SW 1271 (cell line): ENCODE data around the gene TRIM22.
"Not testable (repeated sequence)": the region's sequence is repeated elsewhere in the genome, so short reads cannot be mapped to it uniquely, and the experiment has no call there.

Experiments used
- DNase-seq, 2 experiments: peaks; one replicate each; lab custom pipeline; 2025; lab: John Stamatoyannopoulos, UW

Gene TRIM22, protein sequence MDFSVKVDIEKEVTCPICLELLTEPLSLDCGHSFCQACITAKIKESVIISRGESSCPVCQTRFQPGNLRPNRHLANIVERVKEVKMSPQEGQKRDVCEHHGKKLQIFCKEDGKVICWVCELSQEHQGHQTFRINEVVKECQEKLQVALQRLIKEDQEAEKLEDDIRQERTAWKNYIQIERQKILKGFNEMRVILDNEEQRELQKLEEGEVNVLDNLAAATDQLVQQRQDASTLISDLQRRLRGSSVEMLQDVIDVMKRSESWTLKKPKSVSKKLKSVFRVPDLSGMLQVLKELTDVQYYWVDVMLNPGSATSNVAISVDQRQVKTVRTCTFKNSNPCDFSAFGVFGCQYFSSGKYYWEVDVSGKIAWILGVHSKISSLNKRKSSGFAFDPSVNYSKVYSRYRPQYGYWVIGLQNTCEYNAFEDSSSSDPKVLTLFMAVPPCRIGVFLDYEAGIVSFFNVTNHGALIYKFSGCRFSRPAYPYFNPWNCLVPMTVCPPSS

DNA sequence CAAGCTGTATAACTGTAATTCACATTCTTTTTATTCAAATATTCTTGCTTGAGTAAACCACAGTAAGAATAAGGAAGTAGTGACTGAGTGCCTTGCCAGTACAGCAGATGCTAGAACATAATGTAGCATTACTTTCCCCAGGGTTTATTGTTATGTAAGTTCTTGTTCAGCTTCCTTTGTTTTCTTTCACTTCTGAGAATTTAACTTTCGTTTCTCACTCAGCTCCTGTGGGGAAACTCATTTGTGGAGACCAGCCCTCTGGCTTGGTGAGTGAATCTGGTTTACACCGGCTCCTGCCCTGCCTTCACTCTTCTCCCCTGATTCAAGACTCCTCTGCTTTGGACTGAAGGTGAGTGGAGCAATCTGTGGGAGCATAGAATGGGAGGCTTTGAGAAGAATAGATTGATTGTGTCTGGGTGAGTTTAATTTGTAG is at the start of gene TRIM22:
Gene TRIM22 (plus strand): TSS at position 240 of the 433 bp plus-strand sequence. CDS start 6,443 bp downstream, outside the sequence.
- no peak for DNase-seq

DNA sequence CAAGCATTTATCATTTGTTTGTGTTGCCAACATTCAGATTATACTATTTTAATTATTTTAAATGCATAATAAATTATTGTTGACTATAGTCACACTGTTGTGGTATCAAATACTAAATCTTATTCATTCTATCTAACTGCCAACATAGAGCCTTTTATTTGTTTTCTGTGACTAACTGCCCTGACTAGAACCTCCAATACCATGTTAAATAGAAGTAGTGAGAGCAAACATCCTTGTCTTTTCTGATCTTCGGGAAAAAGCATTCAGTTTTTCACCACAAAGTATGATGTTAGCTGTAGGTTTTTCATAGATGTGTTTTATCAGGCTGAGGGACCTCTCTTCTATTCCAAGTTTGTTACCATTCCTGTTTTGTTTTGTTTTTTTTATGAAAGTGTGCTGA is 49.6 kb upstream of the TRIM22 start:
- DNase-seq: no peak

GRCh38 chr11:5643585-5643984 is 46.0 kb upstream of the TRIM22 start:
- DNase-seq: no peak

- no peak for DNase-seq
These were observed 43.5 kb upstream of the TRIM22 start for GRCh38 chr11:5646139-5646538.

DNA sequence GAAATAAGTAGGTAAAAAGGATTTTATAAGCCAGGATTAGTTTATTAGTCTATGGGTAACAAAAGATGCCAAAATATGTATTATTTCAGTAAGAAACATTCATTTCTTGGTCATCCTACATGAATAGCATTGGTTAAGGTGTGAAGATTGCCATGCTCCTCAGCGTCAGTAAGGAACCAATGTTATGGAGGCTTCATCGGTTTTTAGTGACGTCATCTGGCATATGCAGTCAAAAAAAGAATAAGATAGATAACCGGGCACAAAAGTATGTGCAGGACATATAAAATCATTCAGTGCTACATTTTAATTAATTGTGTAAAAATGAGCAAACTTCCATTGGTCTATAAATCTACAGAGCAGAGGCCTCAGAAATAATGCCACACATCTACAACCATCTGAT is 34.1 kb upstream of the TRIM22 start:
- no peak for DNase-seq

GRCh38 chr11:5656956-5657355 is 32.6 kb upstream of the TRIM22 start:
- not testable (repeated sequence) for DNase-seq

- DNase-seq: no peak
These were observed 31.3 kb upstream of the TRIM22 start for GRCh38 chr11:5658318-5658717.

- no peak for DNase-seq
These were observed 26.1 kb upstream of the TRIM22 start for GRCh38 chr11:5663511-5663910.

- DNase-seq: no peak
These were observed 24.5 kb upstream of the TRIM22 start for GRCh38 chr11:5665051-5665570.

DNA sequence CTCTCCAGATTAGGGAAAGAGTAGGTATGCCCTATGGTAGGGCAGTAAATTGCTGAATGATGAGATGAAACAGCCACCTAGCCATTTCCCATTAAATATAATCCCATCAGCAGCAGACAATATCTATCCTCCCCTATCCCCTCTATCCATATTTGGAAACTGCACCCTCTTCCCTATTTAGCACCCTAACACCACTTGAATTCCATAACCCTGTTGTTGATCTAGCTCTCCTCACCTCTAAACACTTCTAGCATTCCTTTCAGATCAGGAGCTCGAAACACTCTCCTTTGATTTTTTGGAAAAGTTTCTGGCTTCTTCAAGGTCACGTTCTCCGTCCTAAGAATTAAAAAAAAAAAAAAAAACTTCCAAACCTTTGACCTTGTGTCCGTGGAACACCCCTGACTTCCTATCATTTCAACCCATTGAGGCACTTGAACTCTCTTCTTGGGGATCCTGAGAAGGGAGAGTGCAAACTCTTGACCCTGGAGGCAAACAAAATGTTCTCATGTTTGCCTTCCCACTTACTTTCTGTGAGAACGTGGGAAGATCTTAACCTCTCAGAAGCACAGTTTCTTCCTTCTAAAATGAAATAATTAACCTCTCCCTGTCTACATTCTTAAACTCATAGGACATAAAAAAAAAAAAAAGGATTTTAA is 23.7 kb upstream of the TRIM22 start:
- DNase-seq: no peak

- no peak for DNase-seq
These were observed 23.2 kb upstream of the TRIM22 start for GRCh38 chr11:5666402-5666793.

- no peak for DNase-seq
These were observed 17.8 kb upstream of the TRIM22 start for GRCh38 chr11:5671831-5672230.

GRCh38 chr11:5674391-5674790 is 15.2 kb upstream of the TRIM22 start:
- DNase-seq: no peak

- DNase-seq: no peak
These were observed 9.8 kb upstream of the TRIM22 start for GRCh38 chr11:5679811-5680210.

GRCh38 chr11:5682890-5683441 is 6.6 kb upstream of the TRIM22 start:
- not testable (repeated sequence) for DNase-seq

DNA sequence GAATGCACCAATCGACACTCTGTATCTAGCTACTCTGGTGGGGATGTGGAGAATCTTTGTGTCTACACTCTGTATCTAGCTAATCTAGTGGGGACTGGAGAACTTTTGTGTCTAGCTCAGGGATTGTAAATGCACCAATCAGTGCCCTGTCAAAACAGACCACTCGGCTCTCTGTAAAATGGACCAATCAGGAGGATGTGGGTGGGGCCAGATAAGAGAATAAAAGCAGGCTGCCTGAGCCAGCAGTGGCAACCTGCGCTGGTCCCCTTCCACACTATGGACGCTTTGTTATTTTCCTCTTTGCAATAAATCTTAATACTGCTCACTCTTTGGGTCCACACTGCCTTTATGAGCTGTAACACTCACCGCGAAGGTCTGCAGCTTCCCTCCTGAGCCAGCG is 6.0 kb upstream of the TRIM22 start:
- not testable (repeated sequence) for DNase-seq

- no peak for DNase-seq
These were observed 5.4 kb upstream of the TRIM22 start for GRCh38 chr11:5684036-5684645.

DNA sequence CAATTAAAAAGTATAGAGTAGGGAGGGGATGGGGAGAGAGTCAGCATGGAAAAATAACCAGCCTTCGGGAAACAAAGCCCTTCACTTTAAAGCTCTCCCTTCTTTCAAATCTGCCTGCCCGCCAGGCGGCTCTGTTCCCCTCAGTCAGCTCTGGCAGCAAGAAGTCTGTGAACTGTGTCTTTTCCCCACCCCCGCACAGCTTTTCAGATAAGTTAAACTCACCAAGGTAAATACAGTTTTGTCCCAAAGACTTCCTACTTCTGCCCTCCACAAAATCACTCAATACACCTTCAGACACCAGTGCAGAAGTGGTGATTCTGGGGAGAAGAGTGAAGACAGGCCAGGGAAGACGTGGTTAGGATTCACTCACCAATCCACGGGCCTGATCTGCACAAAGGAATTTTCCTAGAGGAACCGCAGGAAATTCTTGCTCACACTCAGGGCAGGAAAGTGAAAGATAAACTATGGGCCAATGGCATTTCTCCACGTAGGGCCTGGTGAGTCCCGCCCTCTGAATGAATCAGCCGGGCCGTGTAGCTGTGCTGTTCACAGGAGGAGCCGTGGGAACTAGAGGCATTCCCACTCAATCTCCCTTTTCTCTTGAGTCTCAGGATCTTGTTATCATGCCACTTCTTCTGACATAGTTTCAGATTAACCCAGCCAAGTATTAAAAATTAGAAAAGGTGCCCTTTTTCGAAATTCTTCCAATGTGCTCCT is 4.8 kb upstream of the TRIM22 start, which contains the start of gene TRIM5:
Gene TRIM5 (minus strand): TSS at position 429 of the 717 bp plus-strand sequence. CDS start 4,897 bp downstream, outside the sequence.
- peak; percentile 93 to 95 for DNase-seq

- no peak for DNase-seq
These were observed 3.2 kb upstream of the TRIM22 start for GRCh38 chr11:5686426-5686825.

DNA sequence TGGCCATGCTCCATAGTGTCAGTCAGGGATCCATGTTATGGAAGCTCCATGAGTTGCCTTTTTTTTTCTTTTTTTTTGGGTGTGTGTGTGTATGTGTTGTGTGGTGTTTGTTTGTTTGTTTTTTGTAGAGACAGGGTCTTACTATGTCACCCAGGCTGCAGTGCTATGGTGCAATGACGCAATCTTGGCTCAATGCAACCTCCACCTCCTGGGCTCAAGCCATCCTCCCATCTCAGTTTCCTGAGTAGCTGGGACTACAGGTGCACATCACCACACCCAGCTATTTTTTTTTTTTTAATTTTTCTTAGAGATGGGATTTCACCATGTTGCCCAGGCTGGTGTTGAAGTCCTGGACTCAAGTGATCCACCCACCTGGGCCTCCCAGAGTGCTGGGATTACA is 1.1 kb upstream of the TRIM22 start:
- no peak for DNase-seq

- no peak for DNase-seq
These were observed 626 bp downstream of the TRIM22 start for GRCh38 chr11:5690216-5690615.
